ENCODE data around the gene FADS1. TPM values are rescaled to one million over a fixed set of nuclear protein-coding genes. Genes with fewer than 3 reads are reported as not detected.

The FADS1 gene
- total RNA-seq, 2 experiments from 2014 or later, result 63.6 to 68.2 TPM

- no peaks in the 10 kb centered on the region for H3K36me3 Mint-ChIP-seq (ENCODE audit: low read depth)
- peaks cover 30% of the 10 kb centered on the region for H3K4me1 Mint-ChIP-seq
- DNase-seq, result no peak
- CTCF ChIA-PET, result interaction anchor here (0.7 to 1.4 kb wide), 3 partner anchors 20 to 35 kb away, joined by 3 to 5 read pairs (median 4); no protein-coding TSS in a partner anchor
- POLR2A ChIA-PET, result interaction anchor here (1.4 kb wide), 1 partner anchor 14 kb away, joined by 3 read pairs; no protein-coding TSS in a partner anchor
- H3K27me3 Mint-ChIP-seq, result peaks cover 31% of the 10 kb centered on the region
- no peak overlapping the region for H3K27ac Mint-ChIP-seq
- no peak overlapping the region for H3K4me3 Mint-ChIP-seq
- H3K9me3 Mint-ChIP-seq, result no peaks in the 10 kb centered on the region
These were observed 63.1 kb downstream of the FADS1 start for GRCh38 chr11:61753672-61754071.

- no peak overlapping the region for H3K27ac Mint-ChIP-seq
- POLR2A ChIA-PET, result interaction anchor here (1.4 kb wide), 1 partner anchor 14 kb away, joined by 3 read pairs; no protein-coding TSS in a partner anchor
These were observed 63.8 kb downstream of the FADS1 start for GRCh38 chr11:61752925-61753521.

GRCh38 chr11:61752117-61752924 is 64.5 kb downstream of the FADS1 start, which contains the start of gene MYRF:
MYRF (plus strand) TSS chr11:61752636; CDS start chr11:61752745, 109 bp downstream.
- Mint-ChIP-seq H3K4me1 (peaks cover 28% of the 10 kb centered on the region), H3K36me3 (ENCODE audit: low read depth) (no peaks in the 10 kb centered on the region), H3K4me3 (peak within 1 kb of the TSS; percentile 64), H3K27me3 (peaks cover 31% of the 10 kb centered on the region), H3K9me3 (no peaks in the 10 kb centered on the region), H3K27ac (no peak within 1 kb of the TSS)
- ChIA-PET POLR2A (no interaction called here), CTCF (interaction anchor here (1.1 to 2.0 kb wide), 3 partner anchors 19 to 36 kb away, joined by 3 to 8 read pairs (median 5); no protein-coding TSS in a partner anchor)
- DNase-seq, result peak; percentile 73

More at GRCh38 chr11:61752925-61753521, 63.8 kb downstream of the FADS1 start:
- DNase-seq, result no peak
- CTCF ChIA-PET, result interaction anchor here (0.7 to 1.4 kb wide), 3 partner anchors 20 to 35 kb away, joined by 3 to 5 read pairs (median 4); no protein-coding TSS in a partner anchor
- Mint-ChIP-seq H3K36me3 (ENCODE audit: low read depth) (no peaks in the 10 kb centered on the region), H3K27me3 (peaks cover 31% of the 10 kb centered on the region), H3K4me1 (peaks cover 30% of the 10 kb centered on the region), H3K9me3 (no peaks in the 10 kb centered on the region), H3K4me3 (peak overlapping the region; percentile 50)

GRCh38 chr11:61751384-61751783 is 65.4 kb downstream of the FADS1 start:
- ChIA-PET CTCF (interaction anchor here (1.1 to 2.0 kb wide), 2 partner anchors 18 to 24 kb away, joined by 3 to 8 read pairs; no protein-coding TSS in a partner anchor), POLR2A (no interaction called here)
- Mint-ChIP-seq H3K4me3 (no peak overlapping the region), H3K4me1 (peaks cover 19% of the 10 kb centered on the region), H3K27me3 (peaks cover 31% of the 10 kb centered on the region), H3K36me3 (ENCODE audit: low read depth) (no peaks in the 10 kb centered on the region), H3K27ac (no peak overlapping the region), H3K9me3 (no peaks in the 10 kb centered on the region)
- DNase-seq, result no peak

- Mint-ChIP-seq H3K27ac (no peak overlapping the region), H3K36me3 (ENCODE audit: low read depth) (no peaks in the 10 kb centered on the region), H3K9me3 (no peaks in the 10 kb centered on the region), H3K4me1 (peaks cover 13% of the 10 kb centered on the region), H3K27me3 (peaks cover 31% of the 10 kb centered on the region), H3K4me3 (no peak overlapping the region)
- ChIA-PET POLR2A (no interaction called here), CTCF (interaction anchor here (1.1 to 2.0 kb wide), 2 partner anchors 17 to 25 kb away, joined by 5 to 8 read pairs; no protein-coding TSS in a partner anchor)
- no peak for DNase-seq
These were observed 66.1 kb downstream of the FADS1 start for GRCh38 chr11:61750631-61751273.

Other genes with a start within 250 kb of the FADS1 start
- not detected for gene SYT7, start 235.9 kb downstream of the FADS1 start, total RNA-seq
- under 1 TPM; 0.10 to 0.13 TPM for gene DAGLA, start 136.6 kb downstream of the FADS1 start, total RNA-seq
- gene MYRF, start 64.4 kb downstream of the FADS1 start, total RNA-seq, result 1 to 10 TPM; 4.6 to 4.9 TPM
- 100 to 1,000 TPM; 192 to 196 TPM for gene TMEM258, start 24.4 kb downstream of the FADS1 start, total RNA-seq
- gene FEN1, start 24.1 kb downstream of the FADS1 start, total RNA-seq, result 100 to 1,000 TPM; 104 to 105 TPM
- gene FADS2, start 11.3 kb upstream of the FADS1 start, total RNA-seq, result 100 to 1,000 TPM; 251 to 253 TPM
- gene FADS3, start 74.5 kb upstream of the FADS1 start, total RNA-seq, result 1 to 10 TPM; 5.2 to 5.4 TPM
- not detected for gene RAB3IL1, start 100.6 kb upstream of the FADS1 start, total RNA-seq
- under 1 TPM; 0.25 to 0.30 TPM for gene BEST1, start 133.3 kb upstream of the FADS1 start, total RNA-seq
- 1,000 to 10,000 TPM; 1,164 to 1,189 TPM for gene FTH1, start 150.6 kb upstream of the FADS1 start, total RNA-seq

All from activated CD4-positive, alpha-beta memory T cell treated with anti-CD3 and anti-CD28 coated beads, Interleukin-2, amount 10 ng/mL, durations not matched to agents 7 days and 5 days (primary cell).